Measurements from ENCODE around the gene CEP63. TPM values are rescaled to one million over a fixed set of nuclear protein-coding genes. Genes with fewer than 3 reads are reported as not detected.

Gene CEP63
- total RNA-seq, 1 experiment from 2014 or later: 37.4 TPM

GRCh38 chr3:134527538-134528186 lies 41.8 kb downstream of the CEP63 start:
- Mint-ChIP-seq H3K4me3 (ENCODE audit: low read depth, unreplicated experiment) (no peak overlapping the region), H3K27ac (ENCODE audit: unreplicated experiment) (no peak overlapping the region), H3K9me3 (ENCODE audit: low read depth, unreplicated experiment) (peaks cover 15% of the 10 kb centered on the region), H3K36me3 (ENCODE audit: insufficient read depth, unreplicated experiment) (no peaks in the 10 kb centered on the region), H3K27me3 (ENCODE audit: unreplicated experiment) (no peaks in the 10 kb centered on the region), H3K4me1 (ENCODE audit: low read depth, unreplicated experiment) (no peaks in the 10 kb centered on the region)
- intact Hi-C loops (cut with micrococcal nuclease; ENCODE audit: unreplicated experiment): no loop called here
- TF ChIP-seq, protein P1, sequence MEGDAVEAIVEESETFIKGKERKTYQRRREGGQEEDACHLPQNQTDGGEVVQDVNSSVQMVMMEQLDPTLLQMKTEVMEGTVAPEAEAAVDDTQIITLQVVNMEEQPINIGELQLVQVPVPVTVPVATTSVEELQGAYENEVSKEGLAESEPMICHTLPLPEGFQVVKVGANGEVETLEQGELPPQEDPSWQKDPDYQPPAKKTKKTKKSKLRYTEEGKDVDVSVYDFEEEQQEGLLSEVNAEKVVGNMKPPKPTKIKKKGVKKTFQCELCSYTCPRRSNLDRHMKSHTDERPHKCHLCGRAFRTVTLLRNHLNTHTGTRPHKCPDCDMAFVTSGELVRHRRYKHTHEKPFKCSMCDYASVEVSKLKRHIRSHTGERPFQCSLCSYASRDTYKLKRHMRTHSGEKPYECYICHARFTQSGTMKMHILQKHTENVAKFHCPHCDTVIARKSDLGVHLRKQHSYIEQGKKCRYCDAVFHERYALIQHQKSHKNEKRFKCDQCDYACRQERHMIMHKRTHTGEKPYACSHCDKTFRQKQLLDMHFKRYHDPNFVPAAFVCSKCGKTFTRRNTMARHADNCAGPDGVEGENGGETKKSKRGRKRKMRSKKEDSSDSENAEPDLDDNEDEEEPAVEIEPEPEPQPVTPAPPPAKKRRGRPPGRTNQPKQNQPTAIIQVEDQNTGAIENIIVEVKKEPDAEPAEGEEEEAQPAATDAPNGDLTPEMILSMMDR (IDR thresholded peaks at IDR 0.05; ENCODE audit: unreplicated experiment): no peak
- CTCF ChIA-PET: no interaction called here
- no TSS peak for BruUV-seq (replicated peaks)
- DNase-seq: no peak

GRCh38 chr3:134533493-134533892 lies 47.6 kb downstream of the CEP63 start:
- H3K27ac Mint-ChIP-seq (ENCODE audit: unreplicated experiment): no peak overlapping the region
- intact Hi-C loops (cut with micrococcal nuclease; ENCODE audit: unreplicated experiment): no loop called here
- TF ChIP-seq, protein P1 (IDR thresholded peaks at IDR 0.05; ENCODE audit: unreplicated experiment): no peak
- no peaks in the 10 kb centered on the region for H3K9me3 Mint-ChIP-seq (ENCODE audit: low read depth, unreplicated experiment)
- no peak overlapping the region for H3K4me3 Mint-ChIP-seq (ENCODE audit: low read depth, unreplicated experiment)
- no peaks in the 10 kb centered on the region for H3K4me1 Mint-ChIP-seq (ENCODE audit: low read depth, unreplicated experiment)
- no peaks in the 10 kb centered on the region for H3K36me3 Mint-ChIP-seq (ENCODE audit: insufficient read depth, unreplicated experiment)
- CTCF ChIA-PET: no interaction called here
- BruUV-seq (replicated peaks): no TSS peak
- no peak for DNase-seq
- H3K27me3 Mint-ChIP-seq (ENCODE audit: unreplicated experiment): no peaks in the 10 kb centered on the region

- Mint-ChIP-seq H3K9me3 (ENCODE audit: low read depth, unreplicated experiment) (no peaks in the 10 kb centered on the region), H3K4me3 (ENCODE audit: low read depth, unreplicated experiment) (no peak overlapping the region), H3K27me3 (ENCODE audit: unreplicated experiment) (no peaks in the 10 kb centered on the region), H3K27ac (ENCODE audit: unreplicated experiment) (no peak overlapping the region), H3K4me1 (ENCODE audit: low read depth, unreplicated experiment) (no peaks in the 10 kb centered on the region), H3K36me3 (ENCODE audit: insufficient read depth, unreplicated experiment) (no peaks in the 10 kb centered on the region)
- CTCF ChIA-PET: interaction anchor here (0.7 kb wide), 1 partner anchor 321 kb away, joined by 3 read pairs; no protein-coding TSS in a partner anchor
- TF ChIP-seq, protein P1 (IDR thresholded peaks at IDR 0.05; ENCODE audit: unreplicated experiment): no peak
- intact Hi-C loops (cut with micrococcal nuclease; ENCODE audit: unreplicated experiment): no loop called here
- DNase-seq: no peak
- BruUV-seq (replicated peaks): no TSS peak
Observed at GRCh38 chr3:134535186-134535970, 49.5 kb downstream of the CEP63 start.

DNA sequence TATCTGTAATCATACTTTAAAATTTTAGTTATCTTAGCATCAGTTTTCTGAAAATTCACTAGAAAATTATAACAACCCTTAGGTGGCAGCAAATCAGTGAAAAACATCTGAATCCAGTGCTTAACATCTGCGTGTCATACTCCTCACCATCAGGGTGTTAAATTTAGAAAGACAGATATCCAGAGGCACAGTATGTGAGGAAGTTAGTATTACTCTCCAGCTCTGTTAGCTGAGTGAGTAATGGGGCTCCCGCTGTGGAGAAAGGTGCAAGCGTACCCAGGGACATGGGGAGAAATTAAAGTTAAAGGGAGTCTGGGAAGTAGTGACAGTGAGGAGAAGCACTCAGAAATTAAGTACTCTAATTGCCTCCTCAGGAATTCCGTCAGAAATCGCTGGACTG lies 50.9 kb downstream of the CEP63 start:
- Mint-ChIP-seq H3K36me3 (ENCODE audit: insufficient read depth, unreplicated experiment) (no peaks in the 10 kb centered on the region), H3K27me3 (ENCODE audit: unreplicated experiment) (no peaks in the 10 kb centered on the region), H3K4me1 (ENCODE audit: low read depth, unreplicated experiment) (no peaks in the 10 kb centered on the region), H3K4me3 (ENCODE audit: low read depth, unreplicated experiment) (no peak overlapping the region), H3K27ac (ENCODE audit: unreplicated experiment) (no peak overlapping the region), H3K9me3 (ENCODE audit: low read depth, unreplicated experiment) (no peaks in the 10 kb centered on the region)
- no TSS peak for BruUV-seq (replicated peaks)
- no peak for DNase-seq
- CTCF ChIA-PET: no interaction called here
- intact Hi-C loops (cut with micrococcal nuclease; ENCODE audit: unreplicated experiment): no loop called here
- TF ChIP-seq, protein P1 (IDR thresholded peaks at IDR 0.05; ENCODE audit: unreplicated experiment): no peak
